NCI-H345 (cell line): ENCODE results near the gene DIP2C.
"Not testable (repeated sequence)": the region's sequence is repeated elsewhere in the genome, so short reads cannot be mapped to it uniquely, and the experiment has no call there.

ENCODE experiments used
- DNase-seq: peaks from one replicate; lab custom pipeline; 2025; lab: John Stamatoyannopoulos, UW

The DIP2C gene

DNA sequence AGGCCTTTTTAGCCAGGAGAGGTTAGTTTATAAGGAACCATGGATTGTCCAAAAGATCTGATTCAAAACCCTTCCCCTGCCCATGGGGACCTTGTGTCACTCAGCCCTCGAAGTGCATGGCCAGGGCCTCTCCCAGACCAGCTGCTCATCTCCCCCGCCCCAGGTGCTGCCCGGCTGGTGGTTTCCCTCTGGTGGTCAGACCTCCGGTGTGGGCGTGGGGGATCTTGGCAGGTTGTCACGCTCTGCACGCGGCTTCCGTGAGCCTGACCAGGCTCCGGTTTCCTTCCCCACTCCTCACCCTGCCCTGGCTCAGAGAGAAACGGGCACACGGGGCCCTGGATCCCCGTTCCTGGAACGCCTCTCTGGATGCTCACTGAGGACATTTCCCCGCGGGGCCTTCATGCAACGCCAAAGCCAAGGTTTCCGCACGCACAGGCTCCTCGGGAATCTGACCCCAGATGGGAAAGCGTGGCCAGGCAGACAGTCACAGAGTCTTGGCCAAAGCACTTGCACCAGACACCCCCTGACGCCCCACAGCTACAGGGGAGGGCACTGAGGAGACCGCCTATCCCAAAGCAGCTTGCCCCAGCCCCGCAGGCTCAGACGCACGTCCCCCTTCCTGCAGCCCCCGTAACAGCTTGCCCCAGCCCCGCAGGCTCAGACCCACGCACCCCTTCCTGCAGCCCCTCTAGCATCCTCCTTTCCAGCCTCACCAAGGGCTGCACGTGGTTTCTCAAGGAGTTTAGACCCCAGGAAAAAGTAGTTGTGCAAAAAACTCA lies 7.8 kb upstream of the DIP2C start:
- DNase-seq = no peak

DNA sequence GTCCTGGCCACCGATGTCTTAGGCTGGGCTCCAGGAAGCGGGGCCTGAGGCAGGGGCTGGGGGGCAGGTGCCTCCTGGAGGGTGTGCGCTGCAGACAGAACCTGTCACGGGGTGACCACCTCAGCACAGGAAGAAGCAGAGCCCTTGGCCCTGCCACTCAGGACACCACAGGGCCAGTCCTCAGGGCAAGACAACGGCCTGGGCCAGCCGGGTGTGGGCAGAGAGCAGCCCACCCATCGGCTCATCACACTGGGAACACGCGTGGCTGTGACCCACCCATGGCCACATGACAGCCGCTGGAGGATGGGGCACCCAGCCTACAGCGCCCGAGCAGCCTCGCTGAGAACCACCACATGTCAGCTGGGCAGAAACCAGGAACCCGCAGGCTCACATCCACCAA lies 5.9 kb upstream of the DIP2C start:
- DNase-seq = no peak

DNA sequence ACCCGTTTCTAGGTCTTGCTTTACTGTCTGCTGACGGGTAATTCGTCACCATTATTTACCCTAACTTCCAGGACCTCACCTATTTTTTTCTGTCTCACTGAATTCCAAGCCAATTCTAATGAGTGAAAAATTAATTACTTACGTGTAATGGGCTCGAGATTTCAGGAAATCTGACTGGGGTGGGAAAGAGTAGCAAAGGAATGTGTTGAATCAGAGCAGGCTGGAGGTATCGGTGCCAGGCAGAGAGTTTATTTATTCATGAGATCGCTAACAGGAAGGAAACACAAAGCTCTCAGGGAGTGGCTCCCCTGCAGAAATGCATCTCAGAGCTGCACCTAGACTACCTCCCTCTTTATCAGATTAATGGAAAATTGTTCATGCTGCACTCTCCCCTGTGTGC lies 4.0 kb upstream of the DIP2C start:
- DNase-seq = no peak

DNA sequence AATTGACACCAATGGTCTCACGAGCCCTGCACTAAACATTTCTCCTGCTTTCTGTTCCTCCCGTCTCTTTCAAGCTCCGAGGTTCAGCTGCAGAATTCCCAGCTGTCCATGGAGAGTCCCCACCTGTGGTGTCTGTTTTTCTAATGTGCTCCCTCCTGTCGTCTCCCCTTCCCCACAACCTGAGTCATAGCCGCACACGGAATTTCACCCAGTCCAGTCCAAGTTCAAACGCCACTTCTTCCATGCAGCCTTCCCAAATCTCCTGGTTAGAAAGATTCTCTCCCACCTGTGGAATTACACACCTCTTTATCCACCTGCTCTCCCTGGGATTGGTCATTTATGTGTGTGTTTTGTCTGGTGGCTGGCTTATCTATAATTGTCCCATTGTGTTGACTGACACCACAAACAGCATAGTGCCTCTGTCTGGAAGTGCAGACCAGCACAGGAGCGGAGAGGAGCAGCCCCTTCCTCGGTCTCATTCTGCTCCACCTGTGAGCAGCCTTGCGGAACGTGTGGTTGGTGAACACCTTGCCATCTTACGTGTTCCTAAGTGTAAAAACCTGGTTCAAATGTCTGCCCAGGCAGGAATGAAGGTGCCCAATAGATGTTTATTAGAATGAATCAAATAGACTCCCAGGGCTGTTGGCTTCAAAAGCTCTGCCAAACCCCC lies 3.3 kb upstream of the DIP2C start:
- DNase-seq = no peak

DNA sequence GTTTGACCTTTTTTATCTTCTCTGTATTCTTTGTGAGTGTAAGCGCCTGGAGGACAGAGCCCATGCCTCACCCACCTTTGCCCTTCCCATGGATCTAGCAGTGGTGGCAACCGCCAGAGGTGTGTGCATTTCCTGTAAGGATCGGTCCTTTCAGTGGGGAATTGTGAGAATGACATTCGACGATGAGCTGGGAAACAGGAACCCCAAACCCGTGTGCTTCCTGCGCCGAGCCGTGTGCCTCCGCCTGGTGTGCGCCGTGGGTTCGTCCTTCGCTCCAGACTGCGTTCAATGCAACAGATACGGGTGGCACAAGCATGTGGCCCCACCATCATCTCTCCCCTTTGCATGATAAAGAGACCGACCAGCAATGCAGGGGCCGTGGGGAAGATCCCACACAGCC lies 1.7 kb upstream of the DIP2C start:
- DNase-seq = no peak

DNA sequence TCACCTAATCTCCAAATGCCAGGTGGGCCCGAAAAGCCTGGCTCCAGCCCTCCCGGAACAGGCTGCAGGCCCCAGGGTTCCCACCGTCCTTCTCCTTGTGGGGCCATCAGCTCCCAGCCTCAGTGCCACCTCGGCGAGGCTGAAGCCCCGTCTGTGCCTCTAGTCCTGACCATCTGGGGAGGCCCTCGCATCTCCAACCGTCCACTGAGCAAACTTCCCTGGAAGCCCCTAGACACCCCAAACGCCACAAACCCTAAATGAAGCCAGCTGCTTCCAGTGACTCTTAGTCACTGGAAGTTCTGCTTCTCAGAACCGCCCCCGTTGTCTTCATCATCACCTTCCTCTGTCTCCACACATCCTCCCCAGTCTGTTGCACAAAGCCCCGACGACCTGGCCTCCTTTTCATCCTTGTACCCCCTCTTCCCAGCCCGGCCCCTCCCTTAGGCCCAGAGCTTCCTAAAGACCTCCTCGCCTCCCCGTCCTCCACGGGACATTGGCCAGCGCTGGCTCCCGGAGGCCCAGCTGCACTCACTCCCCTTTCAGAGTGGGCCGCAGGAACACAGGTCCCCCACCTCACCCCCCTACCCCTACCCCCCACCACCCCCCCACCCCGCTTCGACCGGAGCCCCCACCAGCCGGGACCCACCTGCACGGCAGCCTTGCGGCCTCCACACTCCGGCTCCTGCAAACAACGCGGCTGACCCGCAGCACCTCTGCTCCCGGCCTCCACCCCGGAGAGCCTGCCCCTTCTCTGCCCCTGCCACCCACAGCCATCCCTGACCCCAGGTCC lies 1.1 kb upstream of the DIP2C start:
- no peak for DNase-seq

DNA sequence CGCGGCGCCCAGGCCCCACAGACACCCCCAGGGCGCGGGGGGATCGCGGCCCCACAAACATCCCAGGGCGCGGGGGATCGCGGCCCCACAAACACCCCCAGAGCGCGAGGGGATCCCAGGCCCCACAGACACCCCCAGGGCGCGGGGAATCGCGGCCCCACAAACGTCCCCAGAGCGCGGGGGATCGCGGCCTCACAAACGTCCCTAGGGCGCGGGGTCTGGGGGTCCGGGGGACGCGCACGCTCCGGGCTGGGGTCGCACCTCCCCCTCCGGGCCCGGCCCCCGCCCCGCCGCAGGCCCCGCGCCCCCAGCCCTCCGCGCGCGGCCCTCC lies 382 bp downstream of the DIP2C start:
- DNase-seq = no peak

DNA sequence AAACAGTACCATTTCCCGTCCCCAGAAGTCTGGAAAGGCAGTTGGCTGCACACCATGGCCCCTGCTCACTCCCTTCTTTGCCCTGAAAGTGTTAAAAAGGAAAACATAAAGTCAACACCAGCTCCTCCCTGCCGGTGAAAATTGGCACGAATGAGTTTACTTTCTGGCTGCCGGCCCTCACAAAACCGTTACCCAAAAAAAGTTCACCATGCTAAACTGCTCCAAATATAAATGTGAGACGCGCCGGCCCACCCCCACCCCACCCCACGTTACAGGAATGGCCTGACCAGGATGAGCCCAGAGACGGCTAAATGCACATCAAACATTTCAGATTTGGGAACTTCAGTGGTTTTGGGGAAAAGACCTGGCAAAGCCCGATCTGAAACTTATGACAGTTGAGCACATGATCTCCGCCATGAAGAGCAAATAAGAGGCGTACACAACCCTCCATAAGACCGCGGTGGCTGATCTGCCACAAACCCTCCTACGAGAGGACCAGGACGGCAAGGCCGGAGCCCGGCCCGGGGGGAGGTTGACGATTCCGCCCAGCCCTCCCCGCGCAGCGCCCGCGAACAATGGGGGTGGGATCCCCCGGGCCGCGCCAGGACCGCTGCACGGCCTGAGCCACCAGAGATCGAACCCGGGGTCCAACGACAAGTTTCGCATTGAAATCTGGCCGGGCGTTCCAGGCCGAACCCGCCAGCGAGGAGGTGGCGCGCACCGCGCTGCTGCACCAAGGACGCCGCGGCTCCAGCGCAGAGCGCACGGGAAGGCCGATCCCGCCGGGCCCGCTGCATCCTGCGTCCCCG lies 952 bp downstream of the DIP2C start:
- peak; percentile 19 for DNase-seq

DNA sequence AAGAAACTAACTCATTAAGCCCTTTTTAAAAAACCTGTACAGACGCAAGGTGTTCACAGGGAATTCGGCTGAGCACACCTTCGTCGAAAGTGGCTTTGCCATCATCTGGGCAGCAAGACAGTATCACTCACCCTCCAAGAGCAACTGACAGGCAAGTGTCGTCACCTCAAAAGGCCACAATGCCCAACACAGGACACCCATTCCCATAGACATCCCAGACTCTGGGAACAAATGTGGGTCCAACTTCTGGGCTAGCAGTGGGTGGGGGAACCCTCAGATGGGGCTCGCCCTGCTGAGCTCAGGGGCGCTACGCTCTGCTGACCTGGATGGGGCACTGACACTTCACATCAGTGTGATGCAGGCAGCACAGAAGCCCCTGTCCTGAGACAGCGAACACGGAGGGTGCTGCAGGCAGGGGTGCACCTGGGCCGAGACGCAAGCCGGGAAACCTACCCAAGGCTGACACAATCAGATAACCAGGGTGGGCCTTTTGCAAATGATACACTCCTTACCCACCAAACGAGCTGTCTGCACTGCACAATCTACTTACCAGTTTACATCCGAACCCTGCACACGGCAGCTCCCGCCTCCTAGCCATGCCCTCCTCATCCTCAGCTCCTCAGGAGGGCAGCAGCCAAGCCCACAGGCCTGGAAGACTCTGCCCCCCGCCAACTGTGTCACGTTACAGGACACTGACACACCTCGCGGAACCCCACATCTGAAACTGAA lies 1.7 kb downstream of the DIP2C start:
- no peak for DNase-seq

DNA sequence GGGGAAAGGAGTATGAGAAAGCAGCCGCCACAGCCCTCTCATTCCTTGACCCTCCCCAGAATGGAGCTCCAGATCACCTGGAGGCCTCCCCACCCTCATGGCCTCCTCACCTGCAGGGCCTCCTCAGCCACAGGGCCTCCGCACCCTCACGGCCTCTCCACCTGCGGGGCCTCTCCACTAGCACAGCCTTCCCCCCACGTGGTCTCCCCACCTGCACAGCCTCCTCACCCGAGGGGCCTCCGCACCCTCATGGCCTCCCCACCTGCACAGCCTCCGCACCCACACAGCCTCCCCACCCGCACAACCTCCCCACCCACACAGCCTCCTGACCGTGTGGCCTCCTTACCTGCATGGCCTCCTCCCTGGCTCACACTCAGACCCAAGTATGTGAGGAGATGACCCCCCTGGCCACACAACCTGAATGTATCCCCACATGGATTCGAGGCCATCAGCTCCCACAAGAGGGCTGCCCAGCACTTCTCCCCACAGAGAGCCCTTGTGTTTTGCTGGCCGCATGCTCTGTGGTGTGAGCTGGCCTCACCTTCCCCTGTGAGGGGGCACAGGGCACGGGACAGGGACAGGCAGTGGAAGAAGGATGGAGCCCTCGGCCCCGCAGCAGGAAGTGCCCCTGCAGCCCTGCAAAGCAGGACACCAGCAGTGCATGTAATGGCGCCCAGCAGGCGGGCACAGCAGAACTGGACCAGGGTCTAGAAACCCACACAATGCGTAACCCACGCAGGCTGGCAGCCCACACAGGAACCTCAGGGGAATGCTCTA lies 3.1 kb downstream of the DIP2C start:
- DNase-seq = no peak

DNA sequence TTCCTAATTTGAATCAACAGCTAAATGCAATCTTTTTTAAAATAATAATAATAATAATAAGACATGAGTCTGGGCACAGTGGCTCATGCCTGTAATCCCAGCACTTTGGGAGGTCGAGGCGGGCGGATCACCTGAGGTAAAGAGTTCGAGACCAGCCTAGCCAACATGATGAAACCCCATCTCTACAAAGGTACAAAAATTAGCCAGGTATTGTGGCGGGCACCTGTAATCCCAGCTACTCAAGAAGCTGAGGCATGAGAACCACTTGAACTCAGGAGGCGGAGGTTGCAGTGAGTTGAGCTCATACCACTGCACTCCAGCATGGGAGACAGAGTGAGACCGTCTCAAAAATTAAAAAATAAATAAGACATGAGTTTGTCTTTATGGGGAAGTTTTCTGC lies 3.9 kb downstream of the DIP2C start:
- DNase-seq = no peak

DNA sequence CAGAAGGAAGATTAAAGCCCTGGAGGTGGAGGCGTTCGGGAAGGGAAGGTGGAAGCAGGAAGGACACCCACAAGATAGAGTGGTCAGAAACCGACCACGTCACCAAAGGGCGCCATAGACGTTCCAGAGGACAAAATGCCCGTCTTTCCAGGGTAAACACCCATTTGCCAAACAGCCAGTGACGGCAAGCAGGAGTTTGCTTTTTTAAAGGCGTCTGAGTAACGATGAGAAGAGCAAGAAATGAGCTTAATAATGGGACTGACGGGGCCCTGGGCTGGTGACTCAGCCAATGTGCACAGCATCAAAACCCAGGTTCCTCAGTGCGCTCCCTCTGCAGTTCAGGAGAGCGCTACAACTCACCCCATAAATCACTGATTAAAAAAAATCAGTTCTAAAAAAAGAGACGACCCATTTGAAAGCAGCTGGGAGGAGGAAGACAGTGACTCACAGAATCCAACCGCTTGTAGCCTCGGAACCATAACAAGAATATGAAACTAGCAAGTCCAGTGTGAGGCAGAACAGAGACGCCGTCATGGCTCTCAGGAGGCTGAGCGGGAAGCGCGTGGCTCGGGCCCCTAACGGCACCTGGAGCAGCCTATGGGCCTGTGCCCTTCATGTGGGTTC lies 5.9 kb downstream of the DIP2C start:
- no peak for DNase-seq

DNA sequence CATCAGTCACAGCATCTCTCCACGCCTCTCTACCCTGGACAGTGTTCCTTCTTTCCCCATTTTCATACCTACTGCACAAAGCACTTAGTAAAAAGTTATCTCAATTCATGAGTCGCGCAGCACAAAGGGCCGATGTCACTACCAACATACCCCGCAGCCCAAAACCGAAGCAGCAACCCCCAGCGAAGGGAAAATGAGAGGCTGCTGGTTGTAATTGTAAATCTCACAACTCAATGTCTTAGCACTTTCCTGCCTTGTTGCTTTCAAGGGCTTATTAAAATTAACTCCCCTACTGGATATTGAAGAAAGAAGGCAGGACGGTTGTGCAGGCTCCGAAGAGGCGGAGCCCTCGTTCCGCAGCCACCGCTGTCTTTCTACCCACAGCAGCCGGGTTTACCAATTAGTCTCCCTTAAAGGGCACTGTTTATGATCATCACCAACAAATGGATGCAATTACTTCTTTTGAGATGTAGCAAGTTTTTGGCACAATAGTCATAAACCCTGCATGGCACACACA lies 6.5 kb downstream of the DIP2C start:
- no peak for DNase-seq

DNA sequence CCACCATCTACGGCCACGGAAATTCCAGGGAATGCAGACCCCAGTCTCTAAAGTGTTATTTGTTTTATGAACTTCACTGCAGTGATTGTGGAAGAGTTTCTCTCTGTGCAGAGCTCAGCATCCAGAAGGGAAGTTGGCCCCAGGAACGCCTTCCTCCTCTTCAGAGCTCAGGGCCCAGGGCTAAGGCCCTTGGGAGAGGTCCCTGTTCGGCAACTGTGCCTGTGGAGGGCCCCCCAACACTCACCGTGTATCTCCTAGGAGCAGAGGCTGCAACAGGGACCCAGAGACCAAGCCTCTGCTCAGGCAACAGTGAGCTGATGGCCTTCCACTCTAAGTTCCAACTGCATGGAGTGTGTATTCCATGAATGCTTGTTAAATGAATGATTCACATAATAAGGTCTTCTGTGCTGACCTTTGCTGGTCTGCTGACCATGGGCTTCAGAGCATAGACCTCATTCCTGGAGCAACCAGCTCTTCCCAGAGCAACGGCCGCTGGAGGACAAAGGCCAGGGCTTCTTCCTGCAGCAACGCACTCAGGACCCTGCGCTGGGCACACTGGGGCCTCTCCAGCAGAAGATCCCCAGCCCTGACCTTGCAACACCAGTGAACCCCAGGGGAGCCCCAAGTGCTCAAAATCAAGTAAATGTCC lies 7.7 kb downstream of the DIP2C start:
- DNase-seq = no peak

DNA sequence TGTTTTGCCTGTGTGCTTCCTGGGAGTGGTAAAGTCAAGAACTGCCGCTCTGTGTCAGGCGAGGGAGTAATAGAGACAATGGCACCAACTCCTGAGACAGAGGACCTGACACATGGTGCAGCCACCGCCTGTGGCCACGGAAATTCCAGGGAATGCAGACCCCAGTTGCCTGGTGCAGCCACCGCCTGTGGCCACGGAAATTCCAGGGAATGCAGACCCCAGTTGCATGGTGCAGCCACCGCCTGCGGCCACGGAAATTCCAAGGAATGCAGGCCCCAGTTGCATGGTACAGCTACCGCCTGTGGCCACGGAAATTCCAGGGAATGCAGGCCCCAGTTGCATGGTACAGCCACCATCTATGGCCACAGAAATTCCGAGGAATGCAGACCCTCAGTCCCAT lies 8.7 kb downstream of the DIP2C start:
- DNase-seq = no peak

DNA sequence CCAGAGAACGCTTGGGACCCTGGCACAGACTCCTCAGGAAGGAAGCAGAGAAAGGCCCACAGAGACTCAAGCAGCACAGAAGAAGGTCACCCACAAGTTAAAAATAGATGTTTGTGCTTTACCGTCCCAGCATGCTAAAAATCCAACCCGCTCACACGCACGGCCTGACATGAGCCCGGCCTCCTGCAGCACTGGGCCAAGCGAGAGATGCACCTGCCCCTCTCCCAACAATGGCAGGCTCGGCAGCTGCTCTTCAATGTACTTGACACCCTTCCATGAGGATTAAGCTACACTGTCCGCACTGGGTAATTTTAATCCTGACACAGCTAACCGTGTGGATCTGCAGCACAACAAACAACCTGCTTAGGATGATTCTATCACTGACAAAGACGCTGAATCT lies 9.3 kb downstream of the DIP2C start:
- peak; percentile 86 for DNase-seq

DNA sequence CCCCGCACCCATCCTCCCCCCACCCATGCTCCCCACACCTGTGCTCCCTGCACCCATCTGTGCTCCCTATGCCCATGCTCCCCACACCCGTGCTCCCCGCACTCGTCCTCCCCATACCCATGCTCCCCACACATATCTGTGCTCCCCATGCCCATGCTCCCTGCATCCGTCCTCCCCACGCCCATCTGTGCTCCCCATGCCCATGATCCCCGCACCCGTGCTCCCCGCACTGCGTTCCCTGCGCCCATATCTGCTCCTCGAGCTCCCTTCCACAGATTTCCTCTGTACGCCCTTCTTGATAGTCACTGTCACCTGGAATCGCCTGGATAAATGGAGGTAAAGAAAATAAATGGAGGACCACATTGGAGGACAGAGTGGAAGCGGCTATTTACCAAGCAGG lies 9.9 kb downstream of the DIP2C start:
- no peak for DNase-seq

DNA sequence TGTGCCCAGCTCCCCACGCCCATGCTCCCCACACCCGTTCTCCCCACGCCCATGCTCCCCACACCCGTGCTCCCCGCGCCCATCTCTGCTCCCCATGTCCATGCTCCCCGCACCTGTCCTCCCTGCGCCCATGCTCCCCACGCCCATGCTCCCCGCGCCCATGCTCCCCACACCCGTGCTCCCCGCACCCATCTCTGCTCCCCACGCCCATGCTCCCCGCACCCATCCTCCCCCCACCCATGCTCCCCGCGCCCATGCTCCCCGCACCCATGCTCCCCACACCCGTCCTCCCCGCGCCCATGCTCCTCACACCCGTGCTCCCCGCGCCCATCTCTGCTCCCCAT lies 10.8 kb downstream of the DIP2C start:
- DNase-seq = not testable (repeated sequence)

DNA sequence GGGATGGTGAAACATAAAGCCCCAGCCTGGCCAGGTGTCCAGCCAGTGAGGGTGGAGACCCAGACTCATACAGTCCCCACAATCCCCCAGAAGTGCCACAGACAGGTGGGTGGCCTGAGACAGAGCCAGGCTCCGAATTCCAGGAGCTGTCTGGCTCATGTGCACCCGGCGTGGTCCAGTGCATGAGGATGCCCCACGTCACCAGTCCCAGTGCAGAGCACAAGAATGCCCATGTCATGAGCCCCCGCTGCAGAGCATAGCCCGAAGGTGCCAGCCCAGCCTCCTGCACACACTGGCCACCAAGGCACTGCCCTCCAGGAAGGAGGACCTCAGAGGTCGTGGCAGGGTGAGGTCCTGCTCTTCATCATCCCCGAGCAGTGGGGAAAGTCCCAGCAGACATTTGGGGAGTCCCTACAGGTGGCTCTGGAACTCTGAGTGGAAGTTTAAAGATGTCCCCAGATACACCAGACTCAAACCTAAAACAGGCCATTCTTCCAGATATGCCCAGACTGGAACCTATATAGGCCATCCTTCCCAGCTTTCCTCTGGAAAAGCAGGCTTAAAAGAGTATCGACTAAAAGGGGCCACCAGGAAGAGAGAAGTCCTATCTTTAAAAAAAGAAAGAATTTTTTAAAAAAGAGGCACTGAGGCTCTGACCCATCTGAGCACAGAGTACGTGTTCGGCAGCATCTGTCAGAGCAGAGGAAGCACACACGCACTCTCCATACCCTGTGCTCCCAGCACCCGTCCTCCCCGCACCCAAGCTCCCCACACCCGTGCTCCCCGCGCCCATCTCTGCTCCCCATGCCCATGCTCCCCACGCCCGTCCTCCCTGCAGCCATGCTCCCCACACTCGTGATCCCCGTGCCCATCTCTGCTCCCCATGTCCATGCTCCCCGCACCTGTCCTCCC lies 11.5 kb downstream of the DIP2C start:
- no peak for DNase-seq
